ENCODE measurements around the gene SLC17A5. TPM values are rescaled to one million over a fixed set of nuclear protein-coding genes. Genes with fewer than 3 reads are reported as not detected.

SLC17A5 gene
- total and polyA plus RNA-seq, 9 of the 15 experiments (the other 6 are each of a cell fraction or from before 2014, with no cell fraction given), result 1.3 to 7.2 (median 3.4) TPM

GRCh38 chr6:73564578-73565345 lies 89.0 kb downstream of the SLC17A5 start (continued):
- TF ChIP-seq THRB (CRISPR knock-in tag; conservative IDR thresholded peaks at IDR 0.05), result peak; percentile 99
- no peak for TF ChIP-seq ARNT (IDR thresholded peaks at IDR 0.05)
- peak; percentile 95 for TF ChIP-seq ZNF57 (CRISPR knock-in tag; IDR thresholded peaks at IDR 0.05)
- TF ChIP-seq SAFB (IDR thresholded peaks at IDR 0.05; ENCODE audit: borderline replicate concordance, low read depth, low read length), result no peak
- peak; percentile 87 for TF ChIP-seq BCOR (IDR thresholded peaks at IDR 0.05)
- TF ChIP-seq MBD2 (IDR thresholded peaks at IDR 0.05; ENCODE audit: borderline replicate concordance, low read depth), result no peak
- no peak for TF ChIP-seq TAF9B (IDR thresholded peaks at IDR 0.05; ENCODE audit: partially characterized antibody)
- peak; percentile 99 for TF ChIP-seq ZNF79 (CRISPR knock-in tag; IDR thresholded peaks at IDR 0.05; ENCODE audit: low read depth)
- no peak for TF ChIP-seq CHD7 (IDR thresholded peaks at IDR 0.05; ENCODE audit: low read depth, low read length)
- no peak for TF ChIP-seq BRF1 (IDR thresholded peaks at IDR 0.05; ENCODE audit: borderline replicate concordance, extremely low read depth, insufficient read length)
- peak; percentile 78 for TF ChIP-seq MAFG (tag; conservative IDR thresholded peaks at IDR 0.05)

Data from K562 (cell line).